NCI-H2196 treated with DMSO at 0.1 percent for 48 hours (cell line): Measurements from ENCODE around the gene AGPAT3.
A peak's percentile ranks its signal among the peaks of the same experiment; 100 is the strongest.

Experiments used
- DNase-seq: peaks from one replicate; lab custom pipeline; 2025; ENCODE audit not compliant: unreplicated experiment; lab: John Stamatoyannopoulos, UW

Gene AGPAT3

GRCh38 chr21:43861706-43862105, 3.3 kb upstream of the AGPAT3 start:
- DNase-seq, result no peak

GRCh38 chr21:43864313-43864961, 586 bp upstream of the AGPAT3 start:
- peak; percentile 47 for DNase-seq

- no peak for DNase-seq
These were observed 677 bp downstream of the AGPAT3 start for GRCh38 chr21:43865540-43866259.

- peak; percentile 25 for DNase-seq
These were observed 1.2 kb downstream of the AGPAT3 start for GRCh38 chr21:43866260-43866629.

- DNase-seq, result no peak
These were observed 1.8 kb downstream of the AGPAT3 start for GRCh38 chr21:43866659-43867331.

GRCh38 chr21:43867332-43867703, 2.3 kb downstream of the AGPAT3 start:
- DNase-seq, result no peak

GRCh38 chr21:43867948-43868347, 2.9 kb downstream of the AGPAT3 start:
- DNase-seq, result no peak

GRCh38 chr21:43868461-43868860, 3.4 kb downstream of the AGPAT3 start:
- DNase-seq, result peak; percentile 23

- no peak for DNase-seq
These were observed 4.7 kb downstream of the AGPAT3 start for GRCh38 chr21:43869486-43870325.

- DNase-seq, result no peak
These were observed 6.5 kb downstream of the AGPAT3 start for GRCh38 chr21:43871487-43871886.

GRCh38 chr21:43872531-43873197, 7.6 kb downstream of the AGPAT3 start:
- DNase-seq, result no peak

- no peak for DNase-seq
These were observed 8.7 kb downstream of the AGPAT3 start for GRCh38 chr21:43873673-43874072.

- no peak for DNase-seq
These were observed 9.2 kb downstream of the AGPAT3 start for GRCh38 chr21:43874085-43874805.

GRCh38 chr21:43876605-43877004, 11.6 kb downstream of the AGPAT3 start:
- no peak for DNase-seq

- no peak for DNase-seq
These were observed 13.0 kb downstream of the AGPAT3 start for GRCh38 chr21:43877936-43878575.

GRCh38 chr21:43879348-43880110, 14.5 kb downstream of the AGPAT3 start:
- DNase-seq, result no peak

- no peak for DNase-seq
These were observed 15.3 kb downstream of the AGPAT3 start for GRCh38 chr21:43880111-43880985.

GRCh38 chr21:43881283-43881682, 16.3 kb downstream of the AGPAT3 start:
- DNase-seq, result no peak
